AG09309 (cell line): ENCODE data around the gene TOMT.

Source experiments
- DNase-seq: peaks from one replicate; pipeline ENCODE4 v3.0.0-alpha.2; 2010; ENCODE audit warnings: low read depth
- H3K4me3 ChIP-seq: 2 replicates; pipeline ENCODE4 v1.5.1; 2011; ENCODE audit warnings: mild to moderate bottlenecking, low read depth, low read length, moderate library complexity; ENCODE audit not compliant: control insufficient read depth
- TF ChIP-seq, protein P1 (sequence below): IDR thresholded peaks from 2 replicates; pipeline ENCODE4 v1.5.1; 2011; ENCODE audit warnings: mild to moderate bottlenecking, low read depth, low read length, inconsistent platforms; ENCODE audit not compliant: insufficient read depth, control insufficient read depth; ENCODE audit errors: missing control alignments

TOMT gene

DNA sequence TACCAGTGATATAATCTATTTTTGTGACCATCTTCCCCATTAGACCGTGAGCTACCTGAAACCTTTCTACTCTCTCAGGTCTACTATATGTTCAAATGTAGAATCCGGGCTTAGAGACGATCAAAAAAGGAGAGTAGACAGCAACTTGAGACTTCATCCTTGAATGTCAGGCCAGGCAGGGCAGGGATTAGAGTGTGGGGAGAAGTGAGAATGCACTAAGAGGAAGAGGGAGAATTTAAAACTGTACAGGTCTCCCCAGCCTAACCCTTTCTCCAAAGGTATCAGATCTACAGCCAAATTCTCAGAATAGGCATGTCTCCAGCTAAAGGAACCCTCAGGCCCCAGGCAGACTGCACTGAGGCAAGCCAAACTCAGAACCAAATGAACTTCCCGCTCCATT lies 3.6 kb upstream of the TOMT start:
- H3K4me3 ChIP-seq = peak overlapping the region; percentile 87
- no peak for DNase-seq
- TF ChIP-seq, protein P1, sequence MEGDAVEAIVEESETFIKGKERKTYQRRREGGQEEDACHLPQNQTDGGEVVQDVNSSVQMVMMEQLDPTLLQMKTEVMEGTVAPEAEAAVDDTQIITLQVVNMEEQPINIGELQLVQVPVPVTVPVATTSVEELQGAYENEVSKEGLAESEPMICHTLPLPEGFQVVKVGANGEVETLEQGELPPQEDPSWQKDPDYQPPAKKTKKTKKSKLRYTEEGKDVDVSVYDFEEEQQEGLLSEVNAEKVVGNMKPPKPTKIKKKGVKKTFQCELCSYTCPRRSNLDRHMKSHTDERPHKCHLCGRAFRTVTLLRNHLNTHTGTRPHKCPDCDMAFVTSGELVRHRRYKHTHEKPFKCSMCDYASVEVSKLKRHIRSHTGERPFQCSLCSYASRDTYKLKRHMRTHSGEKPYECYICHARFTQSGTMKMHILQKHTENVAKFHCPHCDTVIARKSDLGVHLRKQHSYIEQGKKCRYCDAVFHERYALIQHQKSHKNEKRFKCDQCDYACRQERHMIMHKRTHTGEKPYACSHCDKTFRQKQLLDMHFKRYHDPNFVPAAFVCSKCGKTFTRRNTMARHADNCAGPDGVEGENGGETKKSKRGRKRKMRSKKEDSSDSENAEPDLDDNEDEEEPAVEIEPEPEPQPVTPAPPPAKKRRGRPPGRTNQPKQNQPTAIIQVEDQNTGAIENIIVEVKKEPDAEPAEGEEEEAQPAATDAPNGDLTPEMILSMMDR = no peak

DNA sequence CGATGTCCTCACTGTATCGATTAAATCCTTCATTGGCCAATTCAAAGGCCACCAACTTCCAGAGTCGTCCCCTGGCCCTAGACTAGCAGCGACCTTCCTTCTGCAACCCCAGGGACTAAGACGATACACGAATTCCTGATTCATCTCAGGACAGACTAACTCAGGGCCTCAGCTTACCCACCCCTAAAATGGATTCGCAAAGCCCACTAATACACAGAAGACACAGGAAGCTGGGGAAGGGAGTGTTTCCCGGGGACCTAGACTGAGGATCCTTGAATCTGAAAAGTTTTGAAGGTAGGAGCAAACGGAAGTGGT lies 3.1 kb upstream of the TOMT start:
- DNase-seq = no peak
- TF ChIP-seq, protein P1 = no peak
- peak overlapping the region; percentile 87 for H3K4me3 ChIP-seq

DNA sequence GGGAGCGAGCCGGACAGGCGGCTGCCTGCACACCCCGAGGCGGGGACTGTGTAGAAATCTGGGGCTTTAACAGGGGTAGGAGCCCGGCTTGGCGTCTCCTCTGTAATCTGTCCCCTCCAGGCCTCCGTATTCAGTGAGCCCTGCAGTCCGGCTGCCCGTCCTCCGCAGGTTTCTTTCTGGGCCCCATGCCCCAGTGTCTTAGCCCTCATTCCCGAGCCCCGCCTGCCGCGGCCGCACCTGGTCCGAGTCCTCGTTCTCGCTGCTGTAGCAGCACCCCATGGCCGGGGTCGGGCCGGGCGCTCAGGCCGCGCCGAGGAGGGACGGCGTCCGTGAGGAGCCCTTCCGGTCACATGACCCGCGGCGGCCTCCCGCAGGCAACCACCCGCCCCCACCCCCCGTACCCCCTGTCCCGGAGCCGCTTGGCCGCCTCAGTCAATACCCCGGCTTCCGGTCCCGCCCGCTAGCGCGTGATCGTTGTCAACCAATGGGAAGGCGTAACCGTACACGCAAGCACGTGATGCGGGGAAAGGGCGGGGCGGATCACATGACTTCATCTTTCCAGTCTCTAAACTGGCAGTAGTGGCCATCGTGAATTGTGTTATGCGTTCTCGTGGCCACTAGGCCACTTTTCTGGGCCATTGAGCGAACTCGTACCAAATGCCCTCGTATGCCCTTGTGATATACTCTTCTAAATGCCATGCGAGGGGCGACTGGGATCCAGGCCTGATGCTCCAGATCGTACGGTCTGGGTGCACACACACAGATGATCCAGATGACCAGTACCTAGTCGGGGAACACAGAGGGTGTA lies 2.6 kb upstream of the TOMT start, which contains the start of gene LAMTOR1:
Gene LAMTOR1 (minus strand): TSS at position 352 of the 808 bp plus-strand sequence. CDS start 73 bp downstream, at position 279.
- TF ChIP-seq, protein P1 = peak; percentile 38
- DNase-seq = peak; percentile 94

DNA sequence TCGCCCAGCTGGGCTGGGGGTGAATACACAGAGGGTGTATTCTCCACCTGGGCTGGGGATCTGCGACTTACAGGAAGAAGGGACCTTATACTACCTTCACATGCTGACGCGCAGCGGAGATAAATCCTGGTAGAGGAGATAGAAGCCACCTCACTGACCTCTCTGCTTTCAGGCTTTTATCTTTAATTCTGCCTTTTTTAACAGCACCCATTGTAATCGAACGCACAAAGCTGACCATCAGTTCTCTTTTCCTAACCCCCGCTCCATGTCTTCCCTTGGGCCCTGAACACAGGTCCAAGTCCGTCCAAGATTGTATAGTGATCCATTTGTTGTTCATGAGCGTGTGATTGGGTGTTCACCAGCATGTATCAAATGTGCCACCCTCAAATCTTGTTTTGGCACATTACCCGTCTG lies 2.0 kb upstream of the TOMT start:
- TF ChIP-seq, protein P1 = no peak
- DNase-seq = no peak
- peak overlapping the region; percentile 23 for H3K4me3 ChIP-seq

More for the DNA sequence above, 2.6 kb upstream of the TOMT start, which contains the start of gene LAMTOR1:
- peak within 1 kb of the TSS; percentile 87 for H3K4me3 ChIP-seq

DNA sequence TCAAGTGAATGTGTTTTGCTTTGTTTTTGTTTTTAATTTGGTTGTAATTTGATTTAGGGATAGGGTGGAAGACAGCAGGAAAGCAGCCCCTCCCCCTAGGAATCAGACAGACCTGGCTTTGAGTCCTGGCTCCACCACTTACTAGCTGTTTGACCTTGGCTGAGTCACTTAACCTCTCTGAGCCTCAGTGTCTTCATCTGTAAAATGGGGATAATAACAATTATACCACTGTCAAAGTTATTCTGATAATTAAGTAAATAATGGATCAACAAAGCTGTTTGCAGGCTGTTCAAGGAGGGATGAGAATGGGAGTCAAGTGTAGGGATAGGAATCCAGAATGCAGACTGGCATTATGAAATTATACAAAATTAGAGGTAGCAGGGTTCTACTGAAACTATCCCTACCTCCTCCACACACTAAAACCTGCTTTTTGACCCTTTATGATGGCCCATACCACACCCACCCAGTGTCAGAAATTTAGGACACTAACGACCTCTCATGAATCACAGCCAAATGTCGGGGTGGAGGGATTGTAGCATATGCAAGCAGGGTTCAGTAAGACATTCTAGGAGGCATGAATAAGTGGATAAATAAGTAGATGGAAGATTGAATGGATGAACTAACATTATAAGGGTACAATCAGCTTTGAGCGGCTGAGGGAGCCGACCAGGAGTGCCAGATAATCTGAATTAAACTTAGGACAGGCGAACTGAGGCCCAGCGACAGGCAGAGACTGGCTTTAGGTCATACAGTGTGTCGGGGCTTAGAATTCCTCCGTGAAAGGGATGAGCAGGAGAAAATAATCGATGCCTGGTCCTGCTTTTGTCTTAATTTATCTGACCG lies 5.8 kb downstream of the TOMT start:
- no peak for DNase-seq
- TF ChIP-seq, protein P1 = no peak
- H3K4me3 ChIP-seq = peak overlapping the region; percentile 76

DNA sequence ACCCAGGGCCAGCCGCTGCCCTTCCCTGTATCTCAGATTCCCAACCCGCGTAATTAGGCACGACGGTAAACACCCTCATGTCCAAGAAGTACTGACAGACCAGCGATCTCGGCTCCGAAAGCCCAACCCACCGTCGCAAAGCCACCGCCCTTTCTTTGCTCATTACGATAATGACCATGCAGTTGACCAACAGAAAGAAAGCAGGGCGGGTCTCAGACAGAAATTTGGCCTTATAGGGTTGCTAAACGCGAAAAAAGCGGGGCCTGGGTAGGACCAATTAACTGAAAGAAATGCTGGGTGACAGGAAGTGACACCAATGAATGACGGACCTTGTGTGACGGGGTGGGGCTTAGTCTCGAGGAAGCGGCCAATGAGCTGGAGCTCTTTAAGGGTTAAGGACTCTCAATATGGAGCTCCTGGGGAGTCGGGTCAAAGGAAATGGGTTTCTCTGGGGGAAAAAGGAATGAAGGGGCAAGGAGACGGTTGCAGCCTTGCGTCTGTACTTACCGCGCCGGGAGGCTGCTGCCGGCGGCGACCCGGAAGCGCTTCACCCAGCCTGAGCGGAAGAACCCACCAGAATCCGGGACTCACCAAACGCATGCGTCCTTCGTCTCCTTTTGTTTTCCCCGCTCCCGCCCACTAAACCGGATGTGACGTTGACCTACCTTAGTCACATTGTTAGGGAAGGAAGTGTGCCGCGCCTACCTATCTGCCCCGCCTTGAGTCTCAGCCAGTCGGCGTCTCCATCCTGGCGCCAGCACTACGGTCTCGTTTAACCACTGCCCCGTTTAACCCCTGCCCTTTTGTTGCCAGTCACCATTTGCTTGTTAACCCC lies 6.6 kb downstream of the TOMT start, which contains the start of gene ANAPC15:
Gene ANAPC15 (minus strand): TSS at position 553 of the 835 bp plus-strand sequence. CDS start 1,419 bp downstream, outside the sequence.
- TF ChIP-seq, protein P1 = no peak
- peak; percentile 98 for DNase-seq

More for the DNA sequence above, 6.6 kb downstream of the TOMT start, which contains the start of gene ANAPC15:
- H3K4me3 ChIP-seq = peak within 1 kb of the TSS; percentile 76
